ENCODE measurements around the gene VPS54. TPM values are rescaled to one million over a fixed set of nuclear protein-coding genes. Genes with fewer than 3 reads are reported as not detected.

Gene VPS54
- total and polyA plus RNA-seq, 9 of the 15 experiments (the other 6 are each of a cell fraction or from before 2014, with no cell fraction given), result 4.9 to 23.2 (median 13.2) TPM

GRCh38 chr2:63876311-63876710, 142.9 kb downstream of the VPS54 start:
- H3K4me2 ChIP-seq (ENCODE audit: insufficient read depth, low read length), result no peak overlapping the region
- in situ Hi-C loops (cut with MboI) (no loop called here), intact Hi-C loops (cut with micrococcal nuclease) (no loop called here)
- ChIA-PET POLR2A (interaction anchor here (0.6 to 1.5 kb wide), 3 partner anchors 9 to 27 kb away, joined by 3 to 6 read pairs (median 5); no protein-coding TSS in a partner anchor), CTCF (ENCODE audit: low intra/inter-chr PET ratio) (no interaction called here)
- ATAC-seq, result no peak; the same call in 2 of the 3 replicates
- no peaks in the 10 kb centered on the region for H4K20me1 ChIP-seq (replicated peaks; ENCODE audit: control insufficient read depth, insufficient read depth, low read length)
- no peak overlapping the region for H3K9ac ChIP-seq (ENCODE audit: insufficient read depth in 1 of 2, low read depth in 2 of 2, low read length in 2 of 2)
- H3K27me3 ChIP-seq (ENCODE audit: control insufficient read depth in 2 of 2, insufficient read depth in 2 of 2, low read length in 2 of 2), result no peaks in the 10 kb centered on the region
- no peak overlapping the region for H3K4me3 ChIP-seq
- no peak overlapping the region for H3K27ac ChIP-seq (ENCODE audit: extremely low read depth, low read depth, low read length)
- H3K4me1 ChIP-seq (replicated peaks in 1 of 2; ENCODE audit: control insufficient read depth in 2 of 2, insufficient read depth in 2 of 2, low read length in 2 of 2), result no peaks in the 10 kb centered on the region
- DNase-seq (ENCODE audit: extremely low read depth in 1 of 4, low spot score in 3 of 4), result no peak
- H3K9me3 ChIP-seq (replicated peaks; ENCODE audit: control insufficient read depth, insufficient read depth, low read depth, low read length), result no peaks in the 10 kb centered on the region
- no TSS peak for BruUV-seq (replicated peaks)
- no peak overlapping the region for H2AFZ ChIP-seq (ENCODE audit: low read depth, low read length)
- WGBS (ENCODE audit: insufficient coverage, low coverage, missing lambda C conversion rate), result 76% methylated on average over 5 of the region's 5 CpGs
- no peak for FAIRE-seq
- H3K36me3 ChIP-seq (ENCODE audit: control insufficient read depth, insufficient read depth, low read length), result peaks cover 23% of the 10 kb centered on the region
- peaks cover 4% of the 10 kb centered on the region for H3K9me1 ChIP-seq (ENCODE audit: control insufficient read depth, insufficient read depth, low read length)
- no peaks in the 10 kb centered on the region for H3K79me2 ChIP-seq (ENCODE audit: control insufficient read depth, insufficient read depth, low read length)
- TF ChIP-seq NR2C2 (CRISPR knock-in tag; IDR thresholded peaks at IDR 0.05), result no peak
- TF ChIP-seq NR2C2 (tag; IDR thresholded peaks at IDR 0.05), result no peak
- TF ChIP-seq GMEB1 (CRISPR knock-in tag; IDR thresholded peaks at IDR 0.05), result no peak
- no peak for TF ChIP-seq FOSL1 (tag; conservative IDR thresholded peaks at IDR 0.05)
- TF ChIP-seq NKRF (IDR thresholded peaks at IDR 0.05; ENCODE audit: borderline replicate concordance), result no peak
- no peak for TF ChIP-seq SRSF1 (IDR thresholded peaks at IDR 0.05; ENCODE audit: low read depth, low read length)
- TF ChIP-seq ZNF324 (CRISPR knock-in tag; IDR thresholded peaks at IDR 0.05), result no peak
- TF ChIP-seq CBFA2T3 (IDR thresholded peaks at IDR 0.05), result no peak
- no peak for TF ChIP-seq ZEB2 (IDR thresholded peaks at IDR 0.05)
- TF ChIP-seq WHSC1 (IDR thresholded peaks at IDR 0.05; ENCODE audit: low read length), result no peak
- no peak for TF ChIP-seq ETV1 (tag; conservative IDR thresholded peaks at IDR 0.05; ENCODE audit: low read depth)
- TF ChIP-seq TRIM25 (IDR thresholded peaks at IDR 0.05; ENCODE audit: borderline replicate concordance), result no peak
- no peak for TF ChIP-seq NCOA6 (IDR thresholded peaks at IDR 0.05)
- no peak for TF ChIP-seq TFAP4 (CRISPR knock-in tag; IDR thresholded peaks at IDR 0.05; ENCODE audit: borderline replicate concordance)
- TF ChIP-seq ZNF76 (CRISPR knock-in tag; IDR thresholded peaks at IDR 0.05; ENCODE audit: borderline replicate concordance), result no peak
- no peak for TF ChIP-seq DNMT1 (IDR thresholded peaks at IDR 0.05)
- TF ChIP-seq TCF3 (CRISPR knock-in tag; IDR thresholded peaks at IDR 0.05), result no peak
- TF ChIP-seq NR3C1 (CRISPR knock-in tag; IDR thresholded peaks at IDR 0.05), result no peak
- no peak for TF ChIP-seq ATF7 (IDR thresholded peaks at IDR 0.05)
- no peak for TF ChIP-seq HNRNPK (IDR thresholded peaks at IDR 0.05; ENCODE audit: low read depth, low read length, poor library complexity, severe bottlenecking)

All from K562 (cell line).